Endothelial cell of hepatic sinusoid (primary cell): ENCODE data around the gene PDE4D.

Experiments used
- in situ Hi-C: cut with HindIII; loops from 2 replicates; pipeline ENCODE4 v1.10.0; 2017; ENCODE audit warnings: low sequenced_read_pairs

The PDE4D gene

GRCh38 chr5:59275510-59276324, 617.8 kb downstream of the PDE4D start:
- in situ Hi-C loops = loop anchor here (5.0 kb wide), 1 partner anchor 57 kb away; no protein-coding TSS in a partner anchor

- in situ Hi-C loops = loop anchor here (5.0 kb wide), 1 partner anchor 57 kb away; no protein-coding TSS in a partner anchor
Measured at GRCh38 chr5:59275170-59275509, 618.4 kb downstream of the PDE4D start.

GRCh38 chr5:59274106-59274636, 619.4 kb downstream of the PDE4D start:
- in situ Hi-C loops = no loop called here

- in situ Hi-C loops = no loop called here
Measured at GRCh38 chr5:59272809-59273427, 620.6 kb downstream of the PDE4D start.

- in situ Hi-C loops = no loop called here
Measured at GRCh38 chr5:59268756-59269415, 624.6 kb downstream of the PDE4D start.

GRCh38 chr5:59267033-59267432, 626.5 kb downstream of the PDE4D start:
- in situ Hi-C loops = no loop called here

DNA sequence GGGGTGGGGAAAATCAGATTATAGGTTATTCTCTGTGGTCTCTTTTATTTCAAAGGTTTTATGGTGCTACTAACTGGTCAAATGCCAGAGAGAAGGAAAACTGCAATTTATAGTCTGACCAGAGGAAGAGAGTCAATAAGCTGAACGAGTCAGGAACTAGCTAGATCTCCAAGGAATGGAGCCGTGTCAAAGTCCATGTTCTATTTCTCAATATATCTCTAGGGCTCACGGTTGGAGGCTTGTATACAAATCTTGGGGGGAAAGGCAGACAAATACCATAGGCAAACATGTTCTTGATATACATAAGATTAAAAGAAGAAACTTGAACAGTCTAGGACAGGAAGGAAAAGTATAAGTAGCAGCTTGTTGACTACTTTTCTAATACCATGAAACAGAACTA, 627.1 kb downstream of the PDE4D start:
- in situ Hi-C loops = no loop called here

- in situ Hi-C loops = no loop called here
Measured at GRCh38 chr5:59264639-59265245, 628.8 kb downstream of the PDE4D start.

- in situ Hi-C loops = no loop called here
Measured at GRCh38 chr5:59264013-59264412, 629.5 kb downstream of the PDE4D start.

DNA sequence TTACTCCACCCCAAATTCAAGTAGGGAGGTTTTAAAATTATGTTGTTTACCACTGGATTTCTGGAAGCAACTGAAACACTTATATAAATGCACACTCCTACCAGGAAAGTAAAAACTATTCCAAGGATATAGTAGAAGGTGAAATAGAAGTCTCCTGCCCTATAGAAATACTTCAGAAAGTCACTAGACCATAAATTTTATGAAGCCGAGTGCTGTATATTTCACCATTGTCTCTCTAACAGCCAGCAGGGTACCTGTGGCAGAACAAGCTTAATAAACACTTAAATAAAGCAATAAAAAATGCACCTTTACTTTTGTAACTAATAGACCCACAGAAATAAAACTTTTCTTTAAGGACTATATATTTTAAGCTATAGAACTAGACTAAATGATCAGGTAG, 631.6 kb downstream of the PDE4D start:
- in situ Hi-C loops = no loop called here

GRCh38 chr5:59260973-59261372, 632.6 kb downstream of the PDE4D start:
- in situ Hi-C loops = no loop called here

DNA sequence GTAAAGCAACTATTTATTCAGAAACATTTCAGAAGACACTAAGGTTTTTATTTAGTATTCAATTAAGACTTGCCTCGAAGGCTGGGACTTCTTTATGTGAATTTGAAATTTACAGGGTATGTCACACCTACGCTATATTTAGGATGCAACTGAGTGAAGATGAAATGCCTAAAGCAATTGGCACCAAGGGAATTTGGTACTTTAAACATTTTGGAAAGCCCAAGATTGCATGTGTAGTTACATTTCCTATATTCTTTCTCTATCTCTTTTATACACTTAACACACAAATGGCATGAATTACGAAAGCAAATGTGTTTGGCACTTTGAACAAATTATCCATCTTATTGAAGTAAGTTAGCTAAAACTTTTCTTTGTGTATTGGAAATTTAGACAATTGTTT, 633.3 kb downstream of the PDE4D start:
- in situ Hi-C loops = no loop called here

DNA sequence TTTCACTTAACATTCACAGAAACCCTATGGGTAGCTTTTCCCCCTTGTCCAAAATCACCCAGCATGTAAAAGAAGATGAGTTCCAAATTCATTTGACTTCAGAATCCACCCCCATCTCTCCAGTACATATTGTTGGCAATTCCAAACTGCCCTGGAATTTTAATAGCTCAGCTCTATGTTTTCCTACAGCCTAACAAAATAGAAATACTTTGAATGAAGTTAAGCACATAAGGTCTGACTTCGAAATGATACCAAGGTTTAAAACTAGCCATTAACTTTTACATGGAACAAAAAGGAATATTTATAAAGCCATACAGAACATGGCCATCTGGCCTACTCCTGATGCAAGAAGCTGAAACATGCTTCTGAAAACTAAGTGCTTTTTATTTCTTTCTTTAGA, 634.3 kb downstream of the PDE4D start:
- in situ Hi-C loops = no loop called here

DNA sequence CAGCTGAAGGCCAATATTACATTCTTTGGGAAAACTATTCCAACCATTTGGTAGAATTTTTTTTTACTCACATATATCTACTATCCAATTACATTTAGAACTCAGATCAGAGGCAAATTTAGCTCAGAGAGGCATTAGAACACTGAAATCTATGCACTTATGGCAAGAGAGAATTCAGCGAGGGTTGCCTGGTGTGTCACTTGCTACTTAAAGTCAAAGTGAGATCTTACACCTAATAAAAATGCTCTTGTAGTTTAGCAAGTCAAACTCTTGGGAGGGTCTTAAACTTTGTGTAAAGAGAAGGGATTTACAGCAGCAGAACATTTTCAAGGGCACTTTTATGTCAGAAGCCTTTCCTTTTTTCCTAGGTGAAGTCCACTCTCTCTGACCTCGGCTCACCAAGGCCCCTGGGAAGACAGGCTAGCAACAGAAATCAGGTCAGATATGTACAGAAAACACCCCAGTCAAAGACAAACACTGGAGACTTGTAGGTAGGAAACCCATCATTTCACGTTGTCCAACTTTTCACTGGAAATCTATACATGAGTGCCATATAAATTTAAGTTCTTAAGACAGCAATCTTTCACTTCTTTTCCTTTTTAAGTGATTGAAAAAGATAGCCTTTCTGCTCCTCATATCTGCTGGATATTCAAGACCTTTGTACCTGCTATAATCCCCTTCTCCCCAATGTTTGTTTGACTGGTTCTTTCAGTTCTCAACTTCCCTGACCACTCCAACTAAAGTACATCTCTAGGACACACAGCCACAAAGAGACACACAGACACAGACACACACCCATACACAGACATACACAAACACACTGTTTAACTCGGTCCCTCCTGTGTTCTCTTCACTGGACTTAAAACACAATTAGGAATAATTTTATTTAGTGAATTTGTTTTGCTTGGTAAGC, 635.8 kb downstream of the PDE4D start:
- in situ Hi-C loops = no loop called here

DNA sequence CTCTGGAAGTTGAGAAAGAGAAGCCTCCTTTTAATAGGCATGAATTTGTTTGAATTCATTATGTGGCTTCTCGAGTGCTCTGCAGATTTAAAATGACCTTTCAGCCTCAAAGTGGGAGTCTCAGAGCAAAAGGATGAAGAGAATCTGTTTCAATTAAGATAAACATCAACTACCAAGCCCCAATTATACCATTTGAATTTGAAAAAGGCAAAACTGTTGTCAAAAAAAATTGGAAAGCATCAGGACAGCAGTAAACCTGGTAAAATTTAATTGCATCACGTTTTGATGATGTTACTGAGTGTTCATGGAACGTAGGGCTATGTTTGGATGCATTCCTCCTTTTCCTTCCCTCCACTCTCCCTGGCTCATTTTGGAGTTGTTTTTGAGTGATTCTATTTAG, 637.2 kb downstream of the PDE4D start:
- in situ Hi-C loops = no loop called here

GRCh38 chr5:59254055-59254687, 639.4 kb downstream of the PDE4D start:
- in situ Hi-C loops = no loop called here

GRCh38 chr5:59253625-59254024, 639.9 kb downstream of the PDE4D start:
- in situ Hi-C loops = no loop called here

GRCh38 chr5:59251627-59252026, 641.9 kb downstream of the PDE4D start:
- in situ Hi-C loops = no loop called here

DNA sequence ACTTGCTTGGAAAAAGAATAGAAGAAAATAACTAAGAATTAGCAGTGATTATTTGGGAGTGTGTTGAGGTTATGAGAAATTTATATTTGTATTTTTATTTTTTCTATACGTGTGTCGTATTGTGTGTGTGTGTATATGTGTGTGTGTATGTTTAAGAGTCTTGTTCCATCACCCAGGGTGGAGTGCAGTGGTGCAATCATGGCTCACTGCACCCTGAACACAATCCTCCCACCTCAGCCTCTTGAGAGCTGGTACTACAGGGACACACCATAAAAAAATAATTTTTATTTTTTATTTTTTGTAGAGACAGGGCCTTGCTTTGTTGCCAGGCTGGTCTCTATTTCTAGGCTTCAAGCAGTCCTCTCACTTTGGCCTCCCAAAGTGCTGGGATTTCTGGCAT, 643.8 kb downstream of the PDE4D start:
- in situ Hi-C loops = no loop called here

DNA sequence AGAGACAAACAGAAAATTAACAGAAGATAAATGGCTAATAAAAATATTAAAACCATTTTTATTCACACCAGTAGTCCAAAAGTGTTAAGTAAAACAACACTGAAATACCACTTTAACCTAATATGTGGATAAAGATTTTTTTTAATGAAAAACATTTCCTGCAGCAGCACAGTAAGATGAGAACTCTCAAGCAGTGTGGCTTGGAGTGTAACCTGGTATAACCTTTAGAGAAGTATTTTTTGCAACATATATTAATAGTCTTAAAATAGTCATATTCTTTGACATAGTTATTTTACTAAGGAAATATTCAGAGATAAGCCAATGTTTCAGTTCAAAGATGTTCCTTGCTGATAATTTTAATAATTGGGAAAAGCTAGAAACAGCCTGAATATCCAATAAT, 644.4 kb downstream of the PDE4D start:
- in situ Hi-C loops = no loop called here
